ENCODE measurements around the gene DNMT3A.
A peak's percentile ranks its signal among the peaks of the same experiment; 100 is the strongest.
"Not testable (repeated sequence)": the region's sequence is repeated elsewhere in the genome, so short reads cannot be mapped to it uniquely, and the experiment has no call there.

DNMT3A gene

GRCh38 chr2:25280051-25280687 lies 61.6 kb downstream of the DNMT3A start:
- no peak for ATAC-seq

GRCh38 chr2:25279091-25279651 lies 62.6 kb downstream of the DNMT3A start:
- no peak for ATAC-seq

- ATAC-seq, result peak; percentile 49 to 65
These were observed 64.9 kb downstream of the DNMT3A start for GRCh38 chr2:25276569-25277465.

DNA sequence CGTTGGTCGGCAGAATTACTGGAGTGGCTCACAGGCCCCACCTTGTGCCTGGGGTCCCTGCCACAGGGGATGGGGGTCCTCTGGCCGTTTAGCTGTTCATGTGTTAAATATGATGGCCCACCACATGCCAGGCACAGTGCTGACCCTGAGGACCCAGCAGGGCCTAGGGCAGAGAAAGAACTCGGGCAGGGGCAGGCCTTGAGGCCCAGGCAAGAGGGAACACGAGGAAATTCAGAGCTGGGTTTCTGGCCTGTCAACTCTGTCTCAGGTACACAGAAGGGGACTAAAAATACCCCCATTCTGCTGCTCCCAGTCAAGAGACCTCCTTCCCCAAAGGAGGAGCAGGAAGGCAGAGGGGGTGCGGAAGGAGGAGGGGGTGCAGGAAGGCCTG lies 66.2 kb downstream of the DNMT3A start:
- ATAC-seq, result no peak

DNA sequence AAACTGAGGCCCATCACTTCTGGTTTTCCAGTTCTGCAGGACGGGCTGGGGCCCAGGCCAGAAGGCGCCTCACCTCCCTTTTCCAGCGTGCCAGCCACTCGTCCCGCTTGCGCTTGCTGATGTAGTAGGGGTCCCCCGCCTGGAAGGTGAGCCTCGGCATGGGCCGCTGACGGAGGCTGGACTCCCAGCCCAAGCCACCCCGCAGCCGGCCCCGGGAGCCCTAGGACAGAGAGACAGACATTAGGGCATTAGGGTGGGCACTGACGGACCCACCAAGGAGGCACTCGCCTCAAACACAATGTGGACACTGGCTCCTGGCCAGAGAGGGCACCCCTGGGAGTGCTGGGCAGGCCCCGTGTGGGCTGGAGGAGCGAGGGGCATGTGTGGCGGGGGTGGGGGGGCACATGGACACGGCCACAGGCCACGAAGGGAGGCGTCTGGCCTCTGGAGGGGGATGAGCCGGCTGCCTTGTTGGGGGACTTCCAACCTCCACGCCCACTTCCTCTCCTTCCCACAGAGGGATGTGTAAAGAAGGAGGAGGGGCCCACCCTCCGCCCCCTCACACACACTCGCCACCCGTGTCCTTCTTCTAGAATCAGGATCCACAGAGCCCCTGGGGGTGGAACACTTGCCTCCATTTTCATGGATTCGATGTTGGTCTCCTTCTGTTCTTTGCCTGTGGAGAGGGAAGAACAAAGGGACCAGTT lies 66.7 kb downstream of the DNMT3A start:
- peak; percentile 6 to 27 for ATAC-seq

- ATAC-seq, result no peak
These were observed 67.7 kb downstream of the DNMT3A start for GRCh38 chr2:25273985-25274535.

- not testable (repeated sequence) for ATAC-seq
These were observed 69.0 kb downstream of the DNMT3A start for GRCh38 chr2:25272705-25273104.

- ATAC-seq, result no peak
These were observed 71.7 kb downstream of the DNMT3A start for GRCh38 chr2:25270061-25270460.

GRCh38 chr2:25269233-25269632 lies 72.5 kb downstream of the DNMT3A start:
- no peak for ATAC-seq

- no peak for ATAC-seq
These were observed 73.6 kb downstream of the DNMT3A start for GRCh38 chr2:25268139-25268538.

DNA sequence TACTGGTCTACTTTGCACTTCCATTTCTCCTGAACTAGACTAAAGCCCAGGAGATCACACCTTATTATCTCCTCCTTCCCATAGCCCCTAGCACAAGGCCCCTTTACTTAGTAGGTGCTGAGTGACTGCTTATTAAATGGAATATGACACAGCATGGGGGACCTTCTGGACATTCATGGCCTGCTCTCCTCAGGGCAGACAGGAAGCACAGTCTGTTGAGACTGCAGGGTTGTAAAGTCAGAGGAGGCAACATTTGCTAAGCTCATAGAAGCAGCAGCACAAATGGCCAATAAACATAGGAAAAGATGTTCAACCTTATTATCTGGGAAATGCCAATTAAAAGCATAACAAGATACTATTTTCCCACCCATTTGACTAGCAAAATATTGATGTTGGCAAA lies 75.3 kb downstream of the DNMT3A start:
- no peak for ATAC-seq

- ATAC-seq, result peak in 1 of 2 donors; percentile 30
These were observed 75.9 kb downstream of the DNMT3A start for GRCh38 chr2:25265802-25266201.

DNA sequence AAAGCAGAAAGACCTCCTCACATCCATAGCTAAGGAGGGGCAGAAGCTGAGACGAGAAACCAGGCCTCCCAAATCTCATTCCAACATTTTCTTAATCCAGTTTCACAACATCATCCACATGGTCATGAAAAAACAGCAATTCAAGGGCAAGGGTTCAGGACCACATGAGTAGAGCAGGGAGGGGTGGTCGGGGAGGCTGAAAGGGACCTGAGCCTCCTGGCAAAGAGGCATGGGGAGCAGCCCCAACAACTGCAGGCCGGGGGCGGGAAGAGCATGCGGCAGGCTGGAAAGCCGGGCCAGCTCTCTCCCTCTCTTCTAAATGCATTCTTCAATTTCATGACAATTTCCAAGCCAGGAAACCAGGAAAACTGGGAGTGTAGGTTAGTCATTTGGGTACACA lies 76.7 kb downstream of the DNMT3A start:
- no peak for ATAC-seq

DNA sequence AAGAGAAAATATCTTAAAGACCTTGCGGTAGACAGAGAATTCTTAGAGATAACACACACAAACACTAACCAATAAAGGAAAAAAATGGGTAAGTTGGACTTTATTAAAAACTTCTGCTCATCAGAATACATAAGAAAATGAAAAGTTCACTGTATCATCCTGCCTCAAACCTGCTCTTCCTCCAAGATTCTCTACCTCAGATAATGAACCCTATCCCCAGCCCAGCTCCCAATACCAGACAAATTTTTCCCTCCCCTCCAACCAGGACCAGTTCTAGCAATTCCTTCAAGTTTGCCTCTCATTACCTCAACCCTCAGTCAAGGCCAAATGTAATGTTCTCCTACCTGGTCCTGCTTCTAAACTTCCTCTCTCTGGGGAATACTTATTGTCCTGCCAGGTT lies 79.4 kb downstream of the DNMT3A start:
- no peak for ATAC-seq

- no peak for ATAC-seq
These were observed 82.0 kb downstream of the DNMT3A start for GRCh38 chr2:25259737-25260124.

DNA sequence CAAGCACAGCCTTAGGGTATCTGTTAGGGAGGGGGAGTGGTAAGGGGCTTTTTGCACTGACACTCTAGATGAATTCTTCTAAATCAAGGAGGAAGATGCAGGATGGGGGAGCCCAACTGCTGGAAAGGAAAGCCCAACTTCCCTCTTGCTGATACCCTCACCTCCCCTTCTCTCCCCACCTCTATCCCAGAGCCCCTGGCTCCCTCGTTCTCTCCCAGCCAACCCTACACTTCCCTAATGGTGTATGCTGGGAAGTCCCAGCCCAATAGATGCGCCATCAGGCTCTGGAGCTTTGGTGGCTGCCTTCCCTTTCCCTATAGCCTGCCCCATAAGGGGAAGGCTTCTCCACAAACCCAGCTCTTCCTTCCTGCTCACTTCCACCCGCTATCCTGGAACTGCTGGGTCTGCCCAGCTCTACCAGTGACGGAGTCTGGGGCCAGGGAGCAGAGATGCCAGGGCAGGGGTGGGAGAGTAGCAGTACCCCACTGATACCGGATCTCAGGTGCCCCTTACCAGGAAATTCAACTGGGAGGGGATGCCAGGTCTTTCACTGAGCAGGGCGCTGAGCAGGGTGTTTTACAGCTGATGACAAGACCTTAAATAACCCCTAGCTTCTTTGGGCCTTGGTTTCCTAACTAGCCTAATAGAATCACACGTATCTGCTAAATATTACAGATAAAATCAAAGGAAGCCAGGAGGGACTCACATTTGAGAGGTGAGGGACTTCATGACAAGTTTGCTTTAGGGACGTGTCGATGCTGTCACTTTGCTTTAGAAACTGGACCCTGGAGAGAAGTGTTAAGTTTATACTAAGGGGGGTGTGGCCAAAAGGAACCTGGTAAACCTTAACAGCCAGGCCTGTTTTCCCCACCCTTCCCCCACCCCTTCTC lies 82.6 kb downstream of the DNMT3A start:
- ATAC-seq, result no peak

- peak in 1 of 2 donors; percentile 39 for ATAC-seq
These were observed 83.5 kb downstream of the DNMT3A start for GRCh38 chr2:25257931-25258846.

DNA sequence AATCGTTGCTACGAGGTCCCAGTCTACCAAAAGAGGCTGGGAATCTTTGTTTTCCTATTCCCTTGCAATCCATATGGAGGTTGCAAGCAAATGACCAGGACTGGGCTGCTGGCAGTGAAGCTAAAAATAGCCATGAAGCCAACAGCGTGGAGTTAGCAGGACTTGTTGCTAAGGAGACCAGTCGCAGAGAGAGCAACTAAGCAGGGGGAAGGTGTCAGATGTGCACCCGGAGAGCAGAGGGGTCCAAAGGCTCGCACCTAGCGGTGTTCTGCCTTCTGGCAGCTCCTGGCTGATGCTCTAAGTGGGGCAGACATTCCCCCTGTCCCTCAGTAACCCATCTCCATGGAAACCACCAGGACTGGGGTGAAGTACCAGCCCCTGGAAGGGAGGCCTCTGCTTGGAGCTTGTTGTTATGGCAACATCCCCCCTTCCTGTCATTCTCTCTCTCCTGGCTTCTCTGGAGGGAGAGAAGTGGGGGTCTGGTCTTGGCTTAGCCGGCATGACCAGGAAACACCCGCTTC lies 84.6 kb downstream of the DNMT3A start:
- no peak for ATAC-seq

DNA sequence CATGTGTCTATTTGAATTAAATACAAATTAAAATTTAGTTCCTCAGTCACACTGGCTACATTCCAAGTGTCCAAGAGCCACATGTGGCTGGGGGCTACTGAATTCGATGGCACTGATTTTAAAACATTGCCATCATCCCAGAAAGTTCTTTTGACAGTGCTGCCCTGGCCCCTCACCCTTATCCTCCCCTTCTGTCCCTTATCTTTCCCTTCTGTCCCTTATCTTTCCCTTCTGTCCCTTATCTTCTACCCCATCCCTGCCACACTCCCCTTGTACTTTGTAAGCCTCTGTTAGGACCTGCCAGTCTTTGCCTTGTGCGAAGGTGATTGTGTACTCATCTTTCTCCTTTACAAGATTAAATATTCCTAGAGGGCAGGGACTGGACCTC lies 85.2 kb downstream of the DNMT3A start:
- ATAC-seq, result no peak

GRCh38 chr2:25255745-25256487 lies 85.8 kb downstream of the DNMT3A start:
- ATAC-seq, result no peak
